ENCODE results near the gene CNTRL. TPM values are rescaled to one million over a fixed set of nuclear protein-coding genes. Genes with fewer than 3 reads are reported as not detected.

Gene CNTRL
- total and polyA plus RNA-seq, 2 donors (not counting 1 experiment from before 2014, with no cell fraction given) = 40.0 to 146 TPM

DNA sequence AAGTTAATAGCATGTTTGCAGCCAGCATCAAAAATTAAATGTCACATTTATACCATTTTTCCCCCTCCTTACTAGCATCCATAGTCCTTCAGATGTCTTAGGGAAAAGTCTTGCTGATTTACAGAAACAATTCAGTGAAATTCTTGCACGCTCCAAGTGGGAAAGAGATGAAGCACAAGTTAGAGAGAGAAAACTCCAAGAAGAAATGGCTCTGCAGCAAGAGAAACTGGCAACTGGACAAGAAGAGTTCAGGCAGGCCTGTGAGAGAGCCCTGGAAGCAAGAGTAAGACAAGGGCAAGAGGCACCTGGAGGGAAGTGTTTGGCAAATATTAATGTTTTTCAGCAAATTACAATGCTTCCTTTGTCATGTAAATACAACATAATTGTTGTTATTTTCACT lies 66.6 kb downstream of the CNTRL start:
- POLR2A ChIA-PET = no interaction called here
- H3K9me3 ChIP-seq (ENCODE audit: control extremely low read depth in 1 of 3, control insufficient read depth in 2 of 3, insufficient read depth in 1 of 3, low read length in 2 of 3) = no peaks in the 10 kb centered on the region
- Mint-ChIP-seq H3K27ac (no peak overlapping the region), H3K4me1 (no peaks in the 10 kb centered on the region), H3K27me3 (no peaks in the 10 kb centered on the region), H3K4me3 (no peak overlapping the region), H3K9me3 (ENCODE audit: insufficient read depth) (no peaks in the 10 kb centered on the region)
- no peaks in the 10 kb centered on the region for H3K4me1 ChIP-seq (ENCODE audit: control insufficient read depth in 2 of 2, insufficient read depth in 2 of 2, low read length in 2 of 2)
- 100% methylated on average over 1 of the region's 1 CpG for WGBS (ENCODE audit: insufficient coverage)
- H3K4me3 ChIP-seq (ENCODE audit: control extremely low read depth in 1 of 5, extremely low read depth in 1 of 5, insufficient read depth in 1 of 5, low read depth in 2 of 5, low read length in 4 of 5) = no peak overlapping the region
- peaks cover 43 to 97% of the 10 kb centered on the region in 2 experiments for H3K36me3 ChIP-seq (replicated peaks in 1 of 2; ENCODE audit: control extremely low read depth in 1 of 2, control insufficient read depth in 1 of 2, extremely low read depth in 1 of 2, insufficient read depth in 2 of 2, low read length in 1 of 2)
- peaks cover 22% of the 10 kb centered on the region for H3K79me2 ChIP-seq (ENCODE audit: control insufficient read depth, insufficient read depth, low read length)
- no peak overlapping the region for H3K9ac ChIP-seq (ENCODE audit: low read length)
- no peaks in the 10 kb centered on the region for H4K20me1 ChIP-seq (ENCODE audit: control insufficient read depth, insufficient read depth, low read length, poor library complexity, severe bottlenecking)
- intact Hi-C loops (cut with micrococcal nuclease) = no loop called here
- no peak for DNase-seq
- no peaks in the 10 kb centered on the region for H3K27me3 ChIP-seq (replicated peaks in 1 of 4; ENCODE audit: control extremely low read depth in 1 of 4, control insufficient read depth in 3 of 4, insufficient read depth in 4 of 4, low read length in 3 of 4)
- TF ChIP-seq EZH2 (IDR thresholded peaks at IDR 0.05; ENCODE audit: borderline replicate concordance, insufficient read depth, low read depth, low read length, poor library complexity, severe bottlenecking) = no peak
- TF ChIP-seq, protein P1, sequence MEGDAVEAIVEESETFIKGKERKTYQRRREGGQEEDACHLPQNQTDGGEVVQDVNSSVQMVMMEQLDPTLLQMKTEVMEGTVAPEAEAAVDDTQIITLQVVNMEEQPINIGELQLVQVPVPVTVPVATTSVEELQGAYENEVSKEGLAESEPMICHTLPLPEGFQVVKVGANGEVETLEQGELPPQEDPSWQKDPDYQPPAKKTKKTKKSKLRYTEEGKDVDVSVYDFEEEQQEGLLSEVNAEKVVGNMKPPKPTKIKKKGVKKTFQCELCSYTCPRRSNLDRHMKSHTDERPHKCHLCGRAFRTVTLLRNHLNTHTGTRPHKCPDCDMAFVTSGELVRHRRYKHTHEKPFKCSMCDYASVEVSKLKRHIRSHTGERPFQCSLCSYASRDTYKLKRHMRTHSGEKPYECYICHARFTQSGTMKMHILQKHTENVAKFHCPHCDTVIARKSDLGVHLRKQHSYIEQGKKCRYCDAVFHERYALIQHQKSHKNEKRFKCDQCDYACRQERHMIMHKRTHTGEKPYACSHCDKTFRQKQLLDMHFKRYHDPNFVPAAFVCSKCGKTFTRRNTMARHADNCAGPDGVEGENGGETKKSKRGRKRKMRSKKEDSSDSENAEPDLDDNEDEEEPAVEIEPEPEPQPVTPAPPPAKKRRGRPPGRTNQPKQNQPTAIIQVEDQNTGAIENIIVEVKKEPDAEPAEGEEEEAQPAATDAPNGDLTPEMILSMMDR (IDR thresholded peaks at IDR 0.05) = no peak
- ATAC-seq (ENCODE audit: low read depth) = no peak
- CTCF ChIA-PET = no interaction called here
- no peak overlapping the region for H3K4me2 ChIP-seq (replicated peaks; ENCODE audit: low read depth, low read length, poor library complexity, severe bottlenecking)
- H2AFZ ChIP-seq (ENCODE audit: insufficient read depth, low read depth, low read length, poor library complexity, severe bottlenecking) = no peak overlapping the region
- no peak overlapping the region for H3K27ac ChIP-seq (ENCODE audit: low read length in 2 of 2)

DNA sequence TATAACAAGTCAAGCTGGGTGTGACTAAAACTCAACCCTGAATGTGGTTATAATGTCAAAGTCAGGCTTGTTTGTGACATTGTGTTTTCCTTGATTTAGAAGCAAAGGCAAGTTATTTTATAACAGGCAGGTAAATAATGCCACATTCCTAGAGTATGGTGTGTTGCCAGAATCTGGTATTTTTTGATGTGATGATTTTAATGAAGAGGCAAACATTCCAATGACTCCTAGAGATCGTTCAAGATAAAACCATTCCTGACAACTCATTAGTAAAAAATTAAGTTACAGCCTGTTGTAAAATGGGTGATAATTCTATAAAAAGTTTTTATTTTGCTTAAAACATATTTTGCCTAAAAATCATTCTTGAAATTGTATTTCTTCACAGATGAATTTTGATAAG lies 67.0 kb downstream of the CNTRL start:
- ATAC-seq (ENCODE audit: low read depth) (no peak), DNase-seq (no peak)
- POLR2A ChIA-PET = no interaction called here
- CTCF ChIA-PET = no interaction called here
- Mint-ChIP-seq H3K9me3 (ENCODE audit: insufficient read depth) (no peaks in the 10 kb centered on the region), H3K4me1 (no peaks in the 10 kb centered on the region), H3K4me3 (no peak overlapping the region), H3K27ac (no peak overlapping the region), H3K27me3 (no peaks in the 10 kb centered on the region)
- no peaks in the 10 kb centered on the region for H4K20me1 ChIP-seq (ENCODE audit: control insufficient read depth, insufficient read depth, low read length, poor library complexity, severe bottlenecking)
- peaks cover 43 to 97% of the 10 kb centered on the region in 2 experiments for H3K36me3 ChIP-seq (replicated peaks in 1 of 2; ENCODE audit: control extremely low read depth in 1 of 2, control insufficient read depth in 1 of 2, extremely low read depth in 1 of 2, insufficient read depth in 2 of 2, low read length in 1 of 2)
- no peak overlapping the region for H2AFZ ChIP-seq (ENCODE audit: insufficient read depth, low read depth, low read length, poor library complexity, severe bottlenecking)
- H3K9me3 ChIP-seq (ENCODE audit: control extremely low read depth in 1 of 3, control insufficient read depth in 2 of 3, insufficient read depth in 1 of 3, low read length in 2 of 3) = no peaks in the 10 kb centered on the region
- intact Hi-C loops (cut with micrococcal nuclease) = no loop called here
- no peak for TF ChIP-seq EZH2 (IDR thresholded peaks at IDR 0.05; ENCODE audit: borderline replicate concordance, insufficient read depth, low read depth, low read length, poor library complexity, severe bottlenecking)
- TF ChIP-seq, protein P1 (IDR thresholded peaks at IDR 0.05) = no peak
- peaks cover 25% of the 10 kb centered on the region for H3K79me2 ChIP-seq (ENCODE audit: control insufficient read depth, insufficient read depth, low read length)
- H3K4me3 ChIP-seq (ENCODE audit: control extremely low read depth in 1 of 5, extremely low read depth in 1 of 5, insufficient read depth in 1 of 5, low read depth in 2 of 5, low read length in 4 of 5) = no peak overlapping the region
- H3K4me1 ChIP-seq (ENCODE audit: control insufficient read depth in 2 of 2, insufficient read depth in 2 of 2, low read length in 2 of 2) = no peaks in the 10 kb centered on the region
- H3K27ac ChIP-seq (ENCODE audit: low read length in 2 of 2) = no peak overlapping the region
- H3K27me3 ChIP-seq (replicated peaks in 1 of 4; ENCODE audit: control extremely low read depth in 1 of 4, control insufficient read depth in 3 of 4, insufficient read depth in 4 of 4, low read length in 3 of 4) = no peaks in the 10 kb centered on the region
- H3K9ac ChIP-seq (ENCODE audit: low read length) = no peak overlapping the region
- no CpG with 5 or more reads among the region's 1 CpG for WGBS (ENCODE audit: insufficient coverage)
- H3K4me2 ChIP-seq (replicated peaks; ENCODE audit: low read depth, low read length, poor library complexity, severe bottlenecking) = no peak overlapping the region
